OCI-LY7 (cell line): Measurements from ENCODE around the gene RPS14. TPM values are rescaled to one million over a fixed set of nuclear protein-coding genes. Genes with fewer than 3 reads are reported as not detected.

ENCODE experiments used
- BruUV-seq: library from RNA; stranded (reverse); fragments of 400-500 nt; replicated peaks from 2 replicates; lab custom pipeline; 2021; lab: Mats Ljungman, UMichigan
- CTCF ChIA-PET: fragments of 300-600 bp; sonication (Branson Sonifier 250); formaldehyde crosslinking; loops from one replicate; lab custom pipeline; 2022; ENCODE audit warnings: antibody characterized with exemption; ENCODE audit not compliant: unreplicated experiment; lab: Charles Lee
- POLR2A ChIA-PET: fragments of 300-600 bp; sonication (Branson Sonifier 250); formaldehyde crosslinking; loops from one replicate; lab custom pipeline; 2022; ENCODE audit warnings: antibody characterized with exemption; lab: Charles Lee
- DNase-seq: peaks from one replicate; pipeline ENCODE4 v3.0.0-alpha.2; 2015; ENCODE audit warnings: low spot score
- H2AFZ ChIP-seq: fragments of 200-600 bp; sonication (generic), shearing (Covaris generic); 2 replicates; pipeline ENCODE4 v1.6.1; 2014; ENCODE audit warnings: mild to moderate bottlenecking, antibody characterized with exemption, low read length, moderate library complexity
- H3K27ac ChIP-seq: fragments of 200-600 bp; sonication (generic); 2 replicates; pipeline ENCODE4 v1.5.1; 2014; ENCODE audit warnings: mixed run types, low read depth, mild to moderate bottlenecking, moderate library complexity, low read length, inconsistent platforms; ENCODE audit not compliant: poor library complexity, severe bottlenecking
- H3K36me3 ChIP-seq: fragments of 200-600 bp; sonication (generic); 2 replicates; pipeline ENCODE4 v1.6.1; 2014; ENCODE audit warnings: mild to moderate bottlenecking, antibody characterized with exemption, low read length, moderate library complexity, mixed read lengths; ENCODE audit not compliant: insufficient read depth
- H3K4me1 ChIP-seq: fragments of 200-600 bp; sonication (generic); 2 replicates; pipeline ENCODE4 v1.5.1; 2014; ENCODE audit warnings: mild to moderate bottlenecking, low read length; ENCODE audit not compliant: insufficient read depth, poor library complexity, severe bottlenecking
- H3K4me2 ChIP-seq: fragments of 200-600 bp; sonication (generic); 2 replicates; pipeline ENCODE4 v1.6.1; 2014; ENCODE audit warnings: mild to moderate bottlenecking, low read length
- H3K4me3 ChIP-seq: fragments of 200-600 bp; sonication (generic); 2 replicates; pipeline ENCODE4 v1.5.1; 2014; ENCODE audit warnings: mild to moderate bottlenecking, low read depth, low read length; ENCODE audit not compliant: poor library complexity, severe bottlenecking
- H3K79me2 ChIP-seq: fragments of 200-600 bp; sonication (generic); 2 replicates; pipeline ENCODE4 v1.6.1; 2016; ENCODE audit warnings: low read depth, mild to moderate bottlenecking, low read length, moderate library complexity, mixed read lengths; ENCODE audit not compliant: insufficient read depth
- H3K9me2 ChIP-seq: fragments of 200-600 bp; sonication (generic); 2 replicates; pipeline ENCODE4 v1.6.1; 2016; ENCODE audit warnings: mild to moderate bottlenecking, low read length, mixed read lengths; ENCODE audit not compliant: insufficient read depth
- H3K9me3 ChIP-seq: fragments of 200-600 bp; sonication (generic); 2 replicates; pipeline ENCODE4 v1.6.1; 2014; ENCODE audit warnings: mild to moderate bottlenecking, mixed run types, low read length, mixed read lengths
- H4K20me1 ChIP-seq: fragments of 200-600 bp; sonication (generic); 2 replicates; pipeline ENCODE4 v1.6.1; 2014; ENCODE audit warnings: mild to moderate bottlenecking, antibody characterized with exemption, low read length, moderate library complexity, mixed read lengths; ENCODE audit not compliant: insufficient read depth
- EZH2phosphoT487 ChIP-seq: fragments of 200-600 bp; sonication (generic); IDR thresholded peaks from 2 replicates; pipeline ENCODE4 v1.6.1; 2018; ENCODE audit warnings: low read depth, borderline replicate concordance, mild to moderate bottlenecking, mixed run types, antibody characterized with exemption, low read length, moderate library complexity, mixed read lengths
- intact Hi-C: fragments of 100-400 bp; cut with micrococcal nuclease; formaldehyde crosslinking; loops from one replicate; pipeline ENCODE4 v1.10.0; 2022; ENCODE audit not compliant: unreplicated experiment
- total RNA-seq, 2 experiments: library from RNA; depleted of rRNA in 1 of 2; stranded (reverse); fragments of >200 nt in 1 of 2; shearing (Covaris generic) in 1 of 2; gene quantifications; 2 replicates each; pipeline ENCODE4 v1.2.3, GENCODE V29; 2014 to 2022
- TF ChIP-seq, protein P1 (sequence below): fragments of 200-600 bp; sonication (generic); conservative IDR thresholded peaks from 2 replicates; pipeline ENCODE4 v1.5.1; 2014; ENCODE audit warnings: mild to moderate bottlenecking, antibody characterized with exemption, low read length, moderate library complexity, mixed read lengths

Gene RPS14
- total RNA-seq, 2 experiments from 2014 or later: 2,281 to 2,304 TPM

DNA sequence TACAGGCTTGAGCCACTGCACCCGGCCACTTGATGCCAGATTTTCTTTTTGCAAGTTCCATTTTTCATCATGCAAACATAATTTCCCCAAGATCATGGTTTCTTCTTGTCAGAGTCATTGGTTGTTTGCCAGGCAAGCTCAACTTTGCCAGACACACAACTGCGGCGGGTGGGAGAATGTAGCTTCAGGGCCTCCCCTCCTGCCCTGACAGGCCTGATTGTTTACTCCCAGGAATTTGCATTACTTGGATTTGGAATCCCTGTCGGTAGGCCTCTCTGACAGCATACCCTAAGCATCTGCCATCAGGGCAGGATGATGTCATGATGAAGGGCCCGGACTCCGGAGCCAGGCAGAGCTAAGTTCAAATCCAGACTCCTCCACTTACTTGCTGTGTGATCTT is 15.1 kb downstream of the RPS14 start:
- H3K9me2 ChIP-seq: no peaks in the 10 kb centered on the region
- CTCF ChIA-PET: no interaction called here
- H4K20me1 ChIP-seq: no peaks in the 10 kb centered on the region
- H3K4me3 ChIP-seq: no peak overlapping the region
- no peaks in the 10 kb centered on the region for H3K79me2 ChIP-seq
- H3K36me3 ChIP-seq: no peaks in the 10 kb centered on the region
- no peak overlapping the region for H3K4me2 ChIP-seq
- no peak overlapping the region for H3K27ac ChIP-seq
- no peak for DNase-seq
- intact Hi-C loops: no loop called here
- POLR2A ChIA-PET: interaction anchor here (0.7 to 2.5 kb wide), 3 partner anchors 23 to 152 kb away, joined by 3 to 24 read pairs (median 4); partner anchors contain the start of gene CD74
- BruUV-seq: no TSS peak
- no peak overlapping the region for H2AFZ ChIP-seq
- peaks cover 16% of the 10 kb centered on the region for H3K4me1 ChIP-seq
- TF ChIP-seq, protein P1, sequence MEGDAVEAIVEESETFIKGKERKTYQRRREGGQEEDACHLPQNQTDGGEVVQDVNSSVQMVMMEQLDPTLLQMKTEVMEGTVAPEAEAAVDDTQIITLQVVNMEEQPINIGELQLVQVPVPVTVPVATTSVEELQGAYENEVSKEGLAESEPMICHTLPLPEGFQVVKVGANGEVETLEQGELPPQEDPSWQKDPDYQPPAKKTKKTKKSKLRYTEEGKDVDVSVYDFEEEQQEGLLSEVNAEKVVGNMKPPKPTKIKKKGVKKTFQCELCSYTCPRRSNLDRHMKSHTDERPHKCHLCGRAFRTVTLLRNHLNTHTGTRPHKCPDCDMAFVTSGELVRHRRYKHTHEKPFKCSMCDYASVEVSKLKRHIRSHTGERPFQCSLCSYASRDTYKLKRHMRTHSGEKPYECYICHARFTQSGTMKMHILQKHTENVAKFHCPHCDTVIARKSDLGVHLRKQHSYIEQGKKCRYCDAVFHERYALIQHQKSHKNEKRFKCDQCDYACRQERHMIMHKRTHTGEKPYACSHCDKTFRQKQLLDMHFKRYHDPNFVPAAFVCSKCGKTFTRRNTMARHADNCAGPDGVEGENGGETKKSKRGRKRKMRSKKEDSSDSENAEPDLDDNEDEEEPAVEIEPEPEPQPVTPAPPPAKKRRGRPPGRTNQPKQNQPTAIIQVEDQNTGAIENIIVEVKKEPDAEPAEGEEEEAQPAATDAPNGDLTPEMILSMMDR: no peak
- TF ChIP-seq EZH2phosphoT487: no peak
- no peaks in the 10 kb centered on the region for H3K9me3 ChIP-seq

DNA sequence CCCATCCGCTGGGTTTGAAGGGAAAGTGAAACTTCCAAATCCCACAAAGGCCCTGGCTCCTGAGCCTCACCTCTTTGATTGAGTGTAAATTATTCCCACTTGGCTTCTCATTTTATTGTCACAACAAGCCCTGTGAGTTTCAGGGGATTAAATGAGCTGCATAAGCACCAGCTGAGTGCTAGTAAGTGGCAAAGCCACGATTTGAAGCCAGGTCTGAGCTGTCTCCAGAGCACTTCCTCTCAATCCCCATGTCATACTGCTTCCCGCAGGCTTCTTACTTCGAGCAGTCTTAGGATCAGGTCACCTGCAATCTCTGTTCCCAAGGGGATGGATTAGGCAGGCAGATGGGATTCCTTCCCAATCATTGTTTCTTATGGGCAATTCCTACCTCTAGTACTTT is 18.0 kb downstream of the RPS14 start:
- TF ChIP-seq, protein P1: no peak
- no peak for TF ChIP-seq EZH2phosphoT487
- Histone ChIP-seq H3K9me3 (no peaks in the 10 kb centered on the region), H3K4me1 (peaks cover 17% of the 10 kb centered on the region), H3K27ac (no peak overlapping the region), H3K4me3 (no peak overlapping the region), H3K36me3 (no peaks in the 10 kb centered on the region), H3K79me2 (no peaks in the 10 kb centered on the region), H3K9me2 (no peaks in the 10 kb centered on the region), H2AFZ (no peak overlapping the region), H4K20me1 (no peaks in the 10 kb centered on the region), H3K4me2 (no peak overlapping the region)
- intact Hi-C loops: no loop called here
- ChIA-PET CTCF (no interaction called here), POLR2A (interaction anchor here (0.9 to 1.0 kb wide), 2 partner anchors 19 to 34 kb away, joined by 3 to 7 read pairs; partner anchors contain the start of gene CD74)
- no TSS peak for BruUV-seq
- DNase-seq: no peak

DNA sequence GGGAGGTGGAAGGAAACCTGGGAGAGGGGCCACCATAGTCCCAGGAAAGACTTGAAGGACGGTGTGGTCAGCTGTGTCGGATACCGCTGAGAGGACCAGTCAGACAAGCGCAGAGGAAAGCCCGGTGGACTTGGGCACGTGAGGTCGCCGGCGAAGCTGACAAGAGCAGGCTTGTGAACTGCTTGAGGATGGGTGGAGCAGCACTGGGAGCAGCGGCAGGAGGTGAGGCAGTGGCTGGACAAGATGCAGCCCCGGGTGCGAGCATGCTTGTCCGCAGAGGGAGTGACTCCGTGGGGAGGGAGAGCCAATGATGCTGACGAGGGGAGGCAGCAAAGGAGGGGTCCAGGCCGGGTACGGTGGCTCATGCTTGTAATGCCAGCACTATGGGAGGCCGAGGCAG is 18.5 kb downstream of the RPS14 start:
- H3K27ac ChIP-seq: no peak overlapping the region
- TF ChIP-seq, protein P1: no peak
- TF ChIP-seq EZH2phosphoT487: no peak
- H3K79me2 ChIP-seq: no peaks in the 10 kb centered on the region
- no peaks in the 10 kb centered on the region for H3K9me3 ChIP-seq
- intact Hi-C loops: no loop called here
- H3K4me2 ChIP-seq: no peak overlapping the region
- ChIA-PET POLR2A (interaction anchor here (0.9 kb wide), 2 partner anchors 20 to 33 kb away, joined by 3 to 5 read pairs; no protein-coding TSS in a partner anchor), CTCF (no interaction called here)
- no peak overlapping the region for H2AFZ ChIP-seq
- no peak for DNase-seq
- no peaks in the 10 kb centered on the region for H3K36me3 ChIP-seq
- H4K20me1 ChIP-seq: no peaks in the 10 kb centered on the region
- BruUV-seq: no TSS peak
- peaks cover 12% of the 10 kb centered on the region for H3K4me1 ChIP-seq
- no peaks in the 10 kb centered on the region for H3K9me2 ChIP-seq
- H3K4me3 ChIP-seq: no peak overlapping the region
